AG20443 (cell line): Measurements from ENCODE around the gene ASTN2.

Experiments
- DNase-seq: peaks from one replicate; pipeline ENCODE4 v3.0.0; 2012; ENCODE audit warnings: low spot score, mixed read lengths

ASTN2 gene

DNA sequence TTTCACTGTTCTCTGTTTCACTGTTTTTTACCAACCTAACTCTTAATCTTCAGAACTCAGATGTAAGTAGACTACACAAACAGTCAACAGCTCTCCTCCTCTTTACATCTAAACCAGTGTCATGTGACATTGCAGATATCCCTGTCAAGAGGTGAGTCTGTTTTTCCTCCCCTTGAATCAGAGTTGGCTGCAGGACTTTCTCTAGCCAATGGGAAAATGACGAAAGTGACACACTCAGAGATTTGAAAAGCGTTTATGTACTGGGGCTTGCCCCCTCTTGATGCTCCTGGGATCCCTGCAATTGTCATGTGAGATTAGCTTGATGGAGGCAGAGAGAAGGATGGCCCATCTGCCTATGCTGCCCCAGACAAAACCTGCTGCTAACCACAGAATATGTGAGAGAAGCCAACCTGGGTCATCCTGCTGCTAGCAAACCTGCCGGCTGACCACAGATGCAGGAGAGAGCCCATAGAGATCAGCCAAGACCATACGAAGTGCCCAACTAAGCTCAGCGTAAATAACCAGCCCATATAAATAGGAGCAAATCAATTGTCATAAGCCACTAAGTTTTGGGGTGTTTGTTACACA is 111.1 kb downstream of the ASTN2 start:
- no peak for DNase-seq

DNA sequence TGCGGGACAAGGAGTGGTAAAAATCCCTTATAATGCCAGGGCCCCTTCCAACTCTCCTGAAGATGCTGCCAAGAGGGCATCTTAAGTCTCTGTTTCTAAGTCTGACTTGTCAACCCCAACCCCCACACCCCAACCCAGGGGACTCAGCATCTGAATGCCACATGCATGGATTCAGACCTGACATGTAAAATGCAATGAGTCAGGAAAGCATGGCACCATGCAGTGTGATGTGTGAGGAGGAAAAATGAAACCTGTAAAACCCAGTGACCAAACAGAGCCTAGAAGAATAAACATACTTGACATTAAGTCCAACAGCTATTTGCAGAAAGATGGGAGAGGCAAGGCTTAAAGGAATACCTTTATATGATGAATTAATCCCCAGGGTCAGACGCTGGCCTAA is 112.4 kb downstream of the ASTN2 start:
- DNase-seq: no peak

GRCh38 chr9:117300371-117301110 is 114.3 kb downstream of the ASTN2 start:
- no peak for DNase-seq

DNA sequence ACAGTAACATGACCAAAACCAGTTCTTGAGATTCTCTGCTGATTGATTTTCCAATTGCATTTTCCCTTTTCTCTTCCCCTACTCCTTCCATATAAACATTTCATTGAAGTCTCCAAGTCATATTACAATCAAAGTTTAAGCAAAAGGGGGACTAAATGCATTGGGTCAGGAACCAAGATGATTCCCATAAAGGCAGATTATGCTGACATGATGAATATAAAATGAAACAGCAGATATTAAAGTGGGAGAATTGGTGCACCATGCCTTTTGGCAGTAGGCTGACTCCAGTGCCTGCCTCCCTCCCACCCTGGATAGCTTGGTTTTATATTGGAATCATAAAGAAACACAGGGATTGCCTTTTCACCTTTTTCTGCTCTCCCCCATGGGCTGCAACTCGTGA is 118.4 kb downstream of the ASTN2 start:
- no peak for DNase-seq

- DNase-seq: no peak
These were observed 121.4 kb downstream of the ASTN2 start for GRCh38 chr9:117293206-117294114.

GRCh38 chr9:117290856-117291622 is 123.8 kb downstream of the ASTN2 start:
- DNase-seq: peak; percentile 15

GRCh38 chr9:117290306-117290840 is 124.5 kb downstream of the ASTN2 start:
- no peak for DNase-seq

GRCh38 chr9:117286245-117286644 is 128.6 kb downstream of the ASTN2 start:
- no peak for DNase-seq

GRCh38 chr9:117284414-117284813 is 130.4 kb downstream of the ASTN2 start:
- no peak for DNase-seq

DNA sequence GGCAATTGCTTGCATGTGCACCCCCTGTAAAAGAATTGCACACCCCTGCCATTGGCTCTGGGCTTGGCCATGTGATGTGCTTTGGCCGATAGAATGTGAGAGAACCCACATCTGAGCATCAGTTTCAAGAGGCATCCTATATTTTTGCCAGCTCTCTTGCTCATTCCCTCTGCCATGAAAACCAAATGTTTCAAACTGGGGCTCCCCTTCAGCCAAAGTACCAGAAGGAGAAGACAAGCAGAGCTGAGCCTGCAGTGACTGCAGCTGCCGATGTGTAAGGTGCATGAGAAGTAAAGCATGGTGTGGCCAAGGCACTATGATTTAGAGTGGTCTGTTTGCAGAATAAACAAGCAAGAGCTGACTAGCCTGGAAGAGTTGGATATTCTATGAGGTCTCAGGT is 132.3 kb downstream of the ASTN2 start:
- no peak for DNase-seq

GRCh38 chr9:117278471-117279035 is 136.3 kb downstream of the ASTN2 start:
- DNase-seq: no peak

DNA sequence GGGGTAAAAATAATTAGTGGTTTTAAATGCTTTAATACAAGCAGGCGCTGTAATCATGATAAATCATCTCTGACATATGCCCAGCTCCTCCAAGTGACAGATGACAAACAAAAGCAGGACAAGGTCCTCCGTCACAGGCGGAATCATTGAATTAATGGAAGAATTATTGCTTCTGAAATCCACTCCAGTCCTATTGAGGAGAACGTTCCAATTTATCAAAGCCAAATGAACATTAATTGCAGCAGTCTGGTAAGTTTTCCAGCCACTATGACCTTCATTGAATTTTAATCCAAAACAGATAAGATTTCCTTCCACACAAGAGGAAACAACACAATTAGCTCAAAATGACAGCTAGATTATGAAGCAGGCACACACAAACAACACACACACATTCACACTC is 136.8 kb downstream of the ASTN2 start:
- no peak for DNase-seq

GRCh38 chr9:117276444-117276843 is 138.4 kb downstream of the ASTN2 start:
- DNase-seq: no peak

DNA sequence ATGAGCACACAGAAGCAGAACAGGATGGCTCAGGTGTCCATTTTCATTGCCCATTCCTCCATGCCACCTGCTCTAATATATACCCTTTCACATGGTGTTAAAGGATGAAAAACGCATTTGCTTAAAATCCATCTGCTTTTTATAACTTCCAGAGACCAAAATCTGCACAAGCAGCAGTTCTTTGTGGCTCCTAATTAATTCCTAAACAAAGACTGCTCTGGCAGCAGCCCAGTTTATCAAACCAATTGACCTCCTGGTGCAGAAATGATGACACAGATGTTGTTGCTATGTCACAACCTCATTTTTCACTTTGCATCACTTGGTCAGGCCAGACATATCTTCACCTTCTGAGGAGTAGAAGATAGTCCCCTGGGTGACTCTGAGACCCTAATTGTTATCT is 141.2 kb downstream of the ASTN2 start:
- no peak for DNase-seq

DNA sequence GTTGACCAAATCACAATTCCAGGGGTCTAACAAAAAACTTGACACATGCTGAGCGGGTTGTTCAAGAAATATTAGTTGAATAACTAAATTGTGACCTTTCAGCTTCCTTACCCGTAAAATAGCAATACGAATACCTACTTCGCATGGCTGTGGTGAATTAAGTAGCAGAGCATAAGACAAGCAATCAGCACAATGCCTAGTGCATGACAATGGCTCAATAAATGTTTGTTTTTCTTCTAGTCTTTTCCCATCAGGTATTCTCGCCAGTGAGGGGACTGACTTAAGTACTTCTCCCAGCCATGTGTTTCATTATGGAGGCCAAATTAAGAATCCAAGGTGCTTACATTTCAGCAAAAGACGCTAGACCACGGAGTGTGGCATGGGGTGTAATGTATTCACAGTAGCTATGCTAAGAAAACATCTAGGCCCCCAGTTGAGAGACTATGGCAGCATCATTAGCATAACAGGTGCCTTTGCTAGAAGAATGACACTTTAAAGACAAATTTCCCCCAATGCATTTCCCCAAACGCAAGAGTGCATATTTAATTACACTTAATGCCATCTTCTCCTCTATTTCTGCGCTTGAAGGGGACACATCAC is 145.9 kb downstream of the ASTN2 start:
- no peak for DNase-seq

DNA sequence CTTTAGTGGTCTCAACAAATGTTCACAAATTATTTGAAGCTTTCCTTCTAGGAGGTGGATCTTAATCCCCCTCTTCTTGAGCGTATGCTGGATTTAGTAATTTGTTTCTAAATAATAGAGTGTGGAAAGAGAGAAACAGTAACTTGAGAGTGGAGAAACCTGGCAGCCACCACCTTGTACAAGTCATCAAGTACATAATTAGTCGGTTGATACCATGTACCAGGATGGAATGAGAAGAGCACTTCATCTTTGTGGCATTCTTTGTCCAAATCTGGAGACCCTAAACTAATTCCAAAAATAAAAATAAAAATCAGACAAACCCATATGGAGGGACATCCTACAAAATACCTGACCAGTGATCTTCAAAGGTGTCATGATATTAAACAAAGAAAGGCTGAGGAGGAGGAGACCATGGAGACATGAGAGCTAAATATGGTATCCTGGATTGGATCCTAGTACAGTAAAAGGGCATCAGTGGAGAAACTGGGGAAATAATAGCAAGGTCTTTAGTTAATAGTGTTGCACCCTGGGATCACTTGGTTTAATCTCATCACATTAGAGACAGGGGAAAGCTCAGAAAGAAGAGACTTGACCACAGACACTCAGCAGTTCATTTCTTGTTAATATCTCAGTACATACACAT is 147.9 kb downstream of the ASTN2 start:
- DNase-seq: no peak

DNA sequence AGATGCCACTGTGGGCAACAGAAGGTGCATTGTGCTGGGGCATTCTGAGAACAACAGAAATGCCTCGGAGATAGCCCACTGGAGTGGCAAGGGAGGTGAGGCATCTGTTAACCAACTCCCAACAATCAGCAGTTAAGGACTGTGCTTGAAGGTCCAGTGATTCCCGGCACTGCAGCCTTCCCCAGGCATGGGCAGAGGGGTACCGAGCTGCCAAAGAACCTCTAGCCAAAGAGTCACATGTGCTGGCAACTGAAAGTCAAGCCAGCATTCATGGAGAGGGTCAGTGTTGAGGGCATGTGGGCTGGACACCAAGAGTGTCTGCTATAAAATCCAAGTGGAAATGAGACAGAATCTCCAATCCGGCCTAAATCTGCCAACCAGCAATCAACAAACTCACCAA is 149.6 kb downstream of the ASTN2 start:
- DNase-seq: no peak

DNA sequence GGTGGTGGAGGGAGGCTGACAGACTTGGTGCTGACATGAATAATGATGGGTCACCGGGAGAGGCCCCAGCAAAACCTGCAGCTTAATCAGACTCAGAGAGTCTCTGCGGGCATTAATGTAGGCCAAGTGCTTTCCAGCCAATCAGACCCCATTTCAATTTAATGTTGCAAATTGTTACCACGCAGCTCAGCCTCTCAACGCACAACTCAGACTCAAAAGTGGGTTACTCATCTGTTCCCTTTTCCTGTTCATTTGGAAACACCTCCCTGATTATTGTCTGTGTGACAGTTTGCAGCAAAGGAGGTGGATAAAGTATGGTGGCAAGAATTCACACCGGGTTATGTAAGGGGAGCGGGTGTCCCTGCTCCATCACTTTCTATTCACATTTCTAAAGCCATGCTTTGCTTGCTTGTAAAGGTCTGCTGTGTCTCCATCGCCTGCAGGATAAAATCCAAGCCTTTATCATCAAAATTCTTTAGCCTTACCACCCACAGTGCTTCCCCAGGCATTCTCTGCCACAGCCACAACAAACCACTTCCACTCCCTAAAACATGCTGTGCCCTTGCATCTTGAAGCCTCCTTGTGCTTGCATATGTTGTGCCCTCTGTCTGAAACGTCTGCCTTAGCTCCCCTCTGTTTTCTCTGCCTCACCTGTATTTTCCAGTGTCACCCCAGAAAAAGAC is 156.5 kb downstream of the ASTN2 start:
- no peak for DNase-seq

DNA sequence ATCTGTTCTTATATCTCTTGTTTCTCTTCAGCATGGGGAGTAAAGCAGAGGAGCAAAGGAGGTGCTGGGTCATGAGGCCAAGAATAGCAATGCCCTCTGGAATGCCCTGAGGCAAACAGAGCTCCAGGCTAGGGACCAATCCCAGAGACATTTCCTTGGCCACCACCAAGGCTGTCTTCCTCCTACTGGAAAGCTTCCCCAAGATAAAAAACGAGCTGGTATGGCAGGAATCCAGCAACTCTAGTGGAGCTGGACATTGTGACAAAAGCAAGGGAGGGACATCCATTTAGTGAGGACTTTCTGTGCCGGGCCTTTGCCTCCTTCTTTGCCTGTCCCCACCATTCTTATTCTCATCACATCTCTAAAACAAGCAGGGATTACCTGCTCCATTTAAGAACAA is 161.6 kb downstream of the ASTN2 start:
- no peak for DNase-seq

DNA sequence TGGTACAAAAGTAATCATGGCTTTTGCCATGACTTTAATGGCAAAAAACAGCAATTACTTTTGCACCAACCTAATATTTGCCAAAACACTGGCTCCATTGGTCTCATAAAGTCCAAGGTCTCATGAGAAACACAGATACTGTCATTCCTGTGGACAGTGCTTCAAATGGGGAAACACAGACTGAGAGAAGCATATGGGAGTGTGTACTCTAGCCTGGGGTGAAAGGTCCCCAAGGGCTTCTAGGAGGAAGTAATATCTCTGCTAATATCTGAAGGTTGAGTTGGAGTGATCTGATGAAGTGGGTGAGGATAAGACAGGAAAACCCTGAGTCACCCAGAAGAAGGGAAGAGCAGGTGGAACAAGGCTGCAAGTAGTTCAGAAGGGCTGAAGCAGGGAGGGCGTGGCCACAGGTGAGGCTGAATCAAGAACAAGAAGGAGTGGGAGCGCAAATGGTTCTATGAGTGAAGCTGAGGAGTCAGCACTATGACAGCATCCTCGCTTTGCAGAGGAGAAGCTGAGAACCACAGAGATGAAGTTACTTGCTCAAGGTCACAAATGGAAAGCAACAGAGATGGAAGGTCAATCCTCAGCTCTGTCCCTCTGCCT is 164.1 kb downstream of the ASTN2 start:
- no peak for DNase-seq
